HepG2 (cell line): ENCODE data around the gene CDC34. TPM values are rescaled to one million over a fixed set of nuclear protein-coding genes. Genes with fewer than 3 reads are reported as not detected.
A peak's percentile ranks its signal among the peaks of the same experiment; 100 is the strongest.

ENCODE experiments used
- ARID5B ChIP-seq: IDR thresholded peaks from 2 replicates; pipeline ENCODE4 v1.4.0; 2020; ENCODE audit warnings: mild to moderate bottlenecking, missing genetic modification reagents
- FOXA3 ChIP-seq: IDR thresholded peaks from 2 replicates; pipeline ENCODE4 v1.6.1; 2016; ENCODE audit warnings: missing genetic modification reagents, missing compliant biosample characterization
- MYC ChIP-seq: sonication (generic); formaldehyde crosslinking; IDR thresholded peaks from 2 replicates; pipeline ENCODE4 v1.9.0; 2021; ENCODE audit warnings: missing genetic modification reagents, borderline replicate concordance
- PHF5A ChIP-seq: IDR thresholded peaks from one replicate; pipeline ENCODE4 v1.6.1; 2018; ENCODE audit warnings: low read depth, missing genetic modification reagents; ENCODE audit not compliant: unreplicated experiment
- PPARG ChIP-seq: conservative IDR thresholded peaks from 2 replicates; pipeline ENCODE4 v1.6.1; 2016; ENCODE audit warnings: missing biosample characterization, missing genetic modification reagents
- PRDM15 ChIP-seq: sonication (generic); formaldehyde crosslinking; IDR thresholded peaks from 2 replicates; pipeline ENCODE4 v1.4.0; 2020; ENCODE audit warnings: missing genetic modification reagents
- SOX6 ChIP-seq, 2 experiments: fragments of 450-650 bp in 1 of 2; sonication (generic) in 1 of 2; formaldehyde crosslinking in 1 of 2; IDR thresholded peaks; 2 replicates each; pipeline versions ENCODE4 v1.4.0 to v1.6.1; 2017 to 2020; ENCODE audit warnings: antibody characterized with exemption in 1 of 2, mild to moderate bottlenecking in 1 of 2, missing genetic modification reagents in 1 of 2
- ZBTB38 ChIP-seq: sonication (generic); formaldehyde crosslinking; IDR thresholded peaks from 2 replicates; pipeline ENCODE4 v1.5.1; 2020; ENCODE audit warnings: mild to moderate bottlenecking, missing genetic modification reagents
- ZFP82 ChIP-seq: sonication (generic); formaldehyde crosslinking; IDR thresholded peaks from 2 replicates; pipeline ENCODE4 v1.5.1; 2020; ENCODE audit warnings: mild to moderate bottlenecking, missing genetic modification reagents, borderline replicate concordance
- ZFP91 ChIP-seq: sonication (generic); formaldehyde crosslinking; IDR thresholded peaks from 2 replicates; pipeline ENCODE4 v1.9.0; 2022; ENCODE audit warnings: missing genetic modification reagents, mild to moderate bottlenecking, borderline replicate concordance
- ZNF264 ChIP-seq: sonication (generic); formaldehyde crosslinking; IDR thresholded peaks from 2 replicates; pipeline ENCODE4 v1.4.0; 2020; ENCODE audit warnings: missing genetic modification reagents
- ZNF549 ChIP-seq: sonication (generic); formaldehyde crosslinking; IDR thresholded peaks from 2 replicates; pipeline ENCODE4 v1.5.0; 2020; ENCODE audit warnings: missing genetic modification reagents
- ZNF598 ChIP-seq: sonication (generic); formaldehyde crosslinking; IDR thresholded peaks from 2 replicates; pipeline ENCODE4 v1.5.1; 2020; ENCODE audit warnings: mild to moderate bottlenecking, missing genetic modification reagents, borderline replicate concordance
- ZNF770 ChIP-seq: sonication (generic); formaldehyde crosslinking; IDR thresholded peaks from 2 replicates; pipeline ENCODE4 v1.5.0; 2020; ENCODE audit warnings: mild to moderate bottlenecking, missing genetic modification reagents
- ZZZ3 ChIP-seq: sonication (generic); formaldehyde crosslinking; IDR thresholded peaks from 2 replicates; pipeline ENCODE4 v1.4.0; 2020; ENCODE audit warnings: missing genetic modification reagents, mild to moderate bottlenecking, borderline replicate concordance
- polyA plus RNA-seq, 8 experiments: library from polyadenylated mRNA; depleted of rRNA in 3 of 8; stranded (reverse) in 7 of 8; unstranded in 1 of 8; fragments of >200 nt; fragmentation: Illumina TruSeq in 4 of 8; extraction: Trizol in 4 of 8; gene quantifications; 2 replicates each; pipeline versions ENCODE4 v1.2.1 to v1.2.3, GENCODE V29; 2011 to 2016; ENCODE audit warnings: low read depth in 4 of 8, missing spikeins in 1 of 8, mixed read lengths in 1 of 8; ENCODE audit not compliant: insufficient read depth in 1 of 8
- total RNA-seq, 5 experiments: library from RNA; depleted of rRNA; stranded (reverse); fragments of >200 nt; fragmentation: Illumina TruSeq; extraction: Trizol; gene quantifications; 2 replicates each; pipeline ENCODE4 v1.2.3, GENCODE V29; 2016; ENCODE audit warnings: low read depth in 1 of 5

Gene CDC34
- total and polyA plus RNA-seq, 2 of the 13 experiments (the other 11 are each of a cell fraction or from before 2014, with no cell fraction given) = 138 to 150 TPM

- TF ChIP-seq PRDM15 (CRISPR knock-in tag) (no peak), PPARG (peak; percentile 94), ZBTB38 (CRISPR knock-in tag) (peak; percentile 32; the same call in 1 of the 2 replicates), ZNF770 (CRISPR knock-in tag) (peak; percentile 23; the same call in 1 of the 2 replicates), ZNF264 (CRISPR knock-in tag) (peak; percentile 57; the same call in 1 of the 2 replicates), ZNF549 (CRISPR knock-in tag) (no peak), ZFP82 (CRISPR knock-in tag) (0 out of 2 replicates have a peak, but pooled peaks have one; percentile 13), SOX6 (IDR thresholded peaks at IDR 0.05) (no peak), SOX6 (CRISPR knock-in tag; IDR thresholded peaks at IDR 0.05) (0 out of 2 replicates have a peak, but pooled peaks have one; percentile 26), PHF5A (CRISPR knock-in tag) (no peak), FOXA3 (CRISPR knock-in tag) (0 out of 2 replicates have a peak, but pooled peaks have one; percentile 5), ZZZ3 (CRISPR knock-in tag) (no peak), ZNF598 (no peak), ARID5B (CRISPR knock-in tag) (peak; percentile 8; the same call in 1 of the 2 replicates), ZFP91 (CRISPR knock-in tag) (peak; percentile 88; the same call in 1 of the 2 replicates), MYC (CRISPR knock-in tag) (no peak)
Observed at GRCh38 chr19:530134-531008, 1.2 kb upstream of the CDC34 start (continued).
